ENCODE measurements around the gene TNKS2. TPM values are rescaled to one million over a fixed set of nuclear protein-coding genes. Genes with fewer than 3 reads are reported as not detected.

TNKS2 gene
- total RNA-seq, 1 donor from 2014 or later = 52.5 TPM

DNA sequence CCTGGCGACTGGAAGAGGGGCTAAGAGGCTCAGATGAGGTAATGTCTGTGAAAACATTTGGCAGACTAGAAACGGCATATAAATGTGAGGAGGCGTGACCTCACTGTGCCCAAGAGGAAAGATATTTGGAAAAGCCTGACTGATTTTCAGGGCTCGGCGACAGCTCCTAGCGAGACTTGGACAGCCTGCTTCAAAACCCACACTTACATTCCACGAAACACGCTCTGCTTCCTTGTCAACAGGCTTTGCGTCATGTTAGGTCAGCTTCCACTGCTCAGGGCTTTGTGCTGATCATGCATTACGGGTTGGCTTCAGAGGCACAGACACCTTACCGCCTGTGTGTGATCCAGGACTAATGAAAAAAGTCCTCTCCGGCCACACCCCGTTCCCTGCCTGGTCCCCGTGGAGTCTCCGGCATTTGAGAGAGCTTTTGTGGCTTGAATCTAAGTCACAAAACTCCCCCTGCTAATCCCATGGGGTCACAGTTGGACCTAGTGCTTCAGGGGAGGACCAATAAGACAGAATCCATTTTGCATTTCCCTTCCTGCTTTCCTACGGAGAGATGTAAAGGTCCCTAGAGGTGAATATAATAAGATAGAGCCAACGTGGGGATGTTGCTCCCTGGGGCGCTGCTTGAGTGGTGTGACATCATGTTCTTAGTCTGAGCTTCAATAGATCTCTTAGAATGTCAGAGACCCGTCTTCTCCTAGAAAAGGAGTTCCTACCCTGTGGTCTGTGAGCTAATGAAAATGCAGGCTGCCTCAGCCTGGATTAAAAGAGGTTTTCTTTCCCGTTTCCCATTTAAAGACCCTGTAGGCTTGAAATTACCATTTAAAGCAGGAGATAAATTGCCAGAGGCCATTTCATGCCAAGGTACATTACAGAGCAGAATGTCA, 85.6 kb downstream of the TNKS2 start:
- TF ChIP-seq CTCF (IDR thresholded peaks at IDR 0.05; ENCODE audit: unreplicated experiment) = no peak
- H3K27me3 Mint-ChIP-seq (ENCODE audit: unreplicated experiment) = no peaks in the 10 kb centered on the region
- peaks cover 21% of the 10 kb centered on the region for H3K4me1 Mint-ChIP-seq (ENCODE audit: unreplicated experiment)
- no peak for DNase-seq (ENCODE audit: low spot score)
- no peaks in the 10 kb centered on the region for H3K9me3 Mint-ChIP-seq (ENCODE audit: unreplicated experiment)
- no peaks in the 10 kb centered on the region for H3K36me3 Mint-ChIP-seq (ENCODE audit: low read depth, unreplicated experiment)
- no peak overlapping the region for H3K4me3 Mint-ChIP-seq (ENCODE audit: unreplicated experiment)
- no peak overlapping the region for H3K27ac Mint-ChIP-seq (ENCODE audit: unreplicated experiment)

DNA sequence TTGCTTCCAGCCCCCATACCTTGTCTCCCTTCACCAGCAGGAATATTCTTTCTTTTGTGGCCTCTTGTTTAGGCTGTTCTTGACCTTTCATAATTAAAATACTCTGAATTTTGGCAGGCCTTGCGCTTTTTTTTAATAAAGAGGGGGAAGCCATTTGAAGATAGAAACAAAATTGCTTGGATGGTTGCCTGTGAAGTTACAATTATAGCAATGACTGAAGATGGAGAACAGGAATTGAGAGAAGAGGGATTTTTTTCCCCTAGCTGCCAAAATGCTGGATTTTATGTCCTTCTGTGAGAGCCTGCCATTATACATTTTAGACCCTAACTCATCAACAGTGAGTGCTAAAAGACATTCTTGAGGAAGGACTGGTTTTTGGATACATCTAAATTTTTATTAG, 86.3 kb downstream of the TNKS2 start:
- Mint-ChIP-seq H3K9me3 (ENCODE audit: unreplicated experiment) (no peaks in the 10 kb centered on the region), H3K27me3 (ENCODE audit: unreplicated experiment) (no peaks in the 10 kb centered on the region), H3K36me3 (ENCODE audit: low read depth, unreplicated experiment) (no peaks in the 10 kb centered on the region), H3K27ac (ENCODE audit: unreplicated experiment) (no peak overlapping the region), H3K4me1 (ENCODE audit: unreplicated experiment) (peaks cover 21% of the 10 kb centered on the region), H3K4me3 (ENCODE audit: unreplicated experiment) (no peak overlapping the region)
- DNase-seq (ENCODE audit: low spot score) = no peak
- TF ChIP-seq CTCF (IDR thresholded peaks at IDR 0.05; ENCODE audit: unreplicated experiment) = no peak

GRCh38 chr10:91885362-91886079, 87.3 kb downstream of the TNKS2 start:
- TF ChIP-seq CTCF (IDR thresholded peaks at IDR 0.05; ENCODE audit: unreplicated experiment) = no peak
- no peak overlapping the region for H3K4me3 Mint-ChIP-seq (ENCODE audit: unreplicated experiment)
- H3K27me3 Mint-ChIP-seq (ENCODE audit: unreplicated experiment) = no peaks in the 10 kb centered on the region
- H3K36me3 Mint-ChIP-seq (ENCODE audit: low read depth, unreplicated experiment) = no peaks in the 10 kb centered on the region
- DNase-seq (ENCODE audit: low spot score) = no peak
- no peaks in the 10 kb centered on the region for H3K9me3 Mint-ChIP-seq (ENCODE audit: unreplicated experiment)
- no peak overlapping the region for H3K27ac Mint-ChIP-seq (ENCODE audit: unreplicated experiment)
- peaks cover 16% of the 10 kb centered on the region for H3K4me1 Mint-ChIP-seq (ENCODE audit: unreplicated experiment)

DNA sequence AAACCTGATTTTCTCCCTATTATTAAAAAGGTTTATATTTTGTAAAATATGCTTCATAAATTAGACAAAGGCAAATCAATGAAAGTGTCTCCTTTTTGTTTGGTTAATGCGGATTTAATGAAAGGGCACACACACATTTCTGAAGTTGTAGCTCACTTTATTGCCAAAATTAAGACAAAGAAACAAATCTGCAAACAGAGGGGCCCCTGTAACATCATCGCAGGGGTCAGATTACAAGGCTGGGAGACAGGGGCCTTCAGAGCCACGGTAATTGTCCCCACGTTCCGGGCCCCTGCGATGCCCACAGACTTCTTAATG, 88.7 kb downstream of the TNKS2 start:
- no peak for DNase-seq (ENCODE audit: low spot score)
- TF ChIP-seq CTCF (IDR thresholded peaks at IDR 0.05; ENCODE audit: unreplicated experiment) = no peak
- H3K27ac Mint-ChIP-seq (ENCODE audit: unreplicated experiment) = peak overlapping the region; percentile 91
- H3K4me3 Mint-ChIP-seq (ENCODE audit: unreplicated experiment) = peak overlapping the region; percentile 65
- no peaks in the 10 kb centered on the region for H3K27me3 Mint-ChIP-seq (ENCODE audit: unreplicated experiment)
- H3K9me3 Mint-ChIP-seq (ENCODE audit: unreplicated experiment) = no peaks in the 10 kb centered on the region
- H3K4me1 Mint-ChIP-seq (ENCODE audit: unreplicated experiment) = peaks cover 16% of the 10 kb centered on the region
- no peaks in the 10 kb centered on the region for H3K36me3 Mint-ChIP-seq (ENCODE audit: low read depth, unreplicated experiment)
